D721Med (cell line): ENCODE measurements around the gene CFAP161.
"Not testable (repeated sequence)": the region's sequence is repeated elsewhere in the genome, so short reads cannot be mapped to it uniquely, and the experiment has no call there.

Source experiments
- DNase-seq: peaks from one replicate; pipeline ENCODE4 v3.0.0; 2011; ENCODE audit warnings: low spot score; ENCODE audit not compliant: insufficient read length
- FAIRE-seq: peaks from 2 replicates; lab custom pipeline; 2011; peaks lifted over from hg19 to GRCh38; lab: Jason Lieb, UNC
- TF ChIP-seq, protein P1 (sequence below): IDR thresholded peaks from 2 replicates; pipeline ENCODE4 v1.5.1; 2012; ENCODE audit warnings: mild to moderate bottlenecking, control low read depth; ENCODE audit not compliant: insufficient read depth; ENCODE audit errors: missing control alignments

Gene CFAP161

DNA sequence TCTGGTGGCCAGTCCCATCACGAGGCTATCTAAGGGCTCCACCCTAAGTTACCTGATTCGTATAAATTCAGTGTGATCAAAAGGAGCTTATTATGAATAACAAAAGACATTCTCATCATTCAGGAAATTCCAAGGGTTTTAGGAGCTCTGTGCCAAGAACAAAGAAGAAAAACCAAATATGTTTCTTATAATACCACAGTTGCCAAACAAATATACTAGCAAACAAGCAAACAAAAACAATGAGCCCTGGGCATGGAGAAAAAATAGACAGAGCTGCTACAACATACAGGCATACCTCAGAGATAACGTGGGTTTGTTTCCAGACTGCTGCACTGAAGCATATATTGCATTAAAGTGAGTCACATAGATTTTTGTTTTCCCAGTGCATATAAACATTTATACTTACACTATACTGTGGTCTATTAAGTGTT, 20.2 kb upstream of the CFAP161 start:
- DNase-seq, result no peak
- TF ChIP-seq, protein P1, sequence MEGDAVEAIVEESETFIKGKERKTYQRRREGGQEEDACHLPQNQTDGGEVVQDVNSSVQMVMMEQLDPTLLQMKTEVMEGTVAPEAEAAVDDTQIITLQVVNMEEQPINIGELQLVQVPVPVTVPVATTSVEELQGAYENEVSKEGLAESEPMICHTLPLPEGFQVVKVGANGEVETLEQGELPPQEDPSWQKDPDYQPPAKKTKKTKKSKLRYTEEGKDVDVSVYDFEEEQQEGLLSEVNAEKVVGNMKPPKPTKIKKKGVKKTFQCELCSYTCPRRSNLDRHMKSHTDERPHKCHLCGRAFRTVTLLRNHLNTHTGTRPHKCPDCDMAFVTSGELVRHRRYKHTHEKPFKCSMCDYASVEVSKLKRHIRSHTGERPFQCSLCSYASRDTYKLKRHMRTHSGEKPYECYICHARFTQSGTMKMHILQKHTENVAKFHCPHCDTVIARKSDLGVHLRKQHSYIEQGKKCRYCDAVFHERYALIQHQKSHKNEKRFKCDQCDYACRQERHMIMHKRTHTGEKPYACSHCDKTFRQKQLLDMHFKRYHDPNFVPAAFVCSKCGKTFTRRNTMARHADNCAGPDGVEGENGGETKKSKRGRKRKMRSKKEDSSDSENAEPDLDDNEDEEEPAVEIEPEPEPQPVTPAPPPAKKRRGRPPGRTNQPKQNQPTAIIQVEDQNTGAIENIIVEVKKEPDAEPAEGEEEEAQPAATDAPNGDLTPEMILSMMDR, result no peak
- no peak for FAIRE-seq

DNA sequence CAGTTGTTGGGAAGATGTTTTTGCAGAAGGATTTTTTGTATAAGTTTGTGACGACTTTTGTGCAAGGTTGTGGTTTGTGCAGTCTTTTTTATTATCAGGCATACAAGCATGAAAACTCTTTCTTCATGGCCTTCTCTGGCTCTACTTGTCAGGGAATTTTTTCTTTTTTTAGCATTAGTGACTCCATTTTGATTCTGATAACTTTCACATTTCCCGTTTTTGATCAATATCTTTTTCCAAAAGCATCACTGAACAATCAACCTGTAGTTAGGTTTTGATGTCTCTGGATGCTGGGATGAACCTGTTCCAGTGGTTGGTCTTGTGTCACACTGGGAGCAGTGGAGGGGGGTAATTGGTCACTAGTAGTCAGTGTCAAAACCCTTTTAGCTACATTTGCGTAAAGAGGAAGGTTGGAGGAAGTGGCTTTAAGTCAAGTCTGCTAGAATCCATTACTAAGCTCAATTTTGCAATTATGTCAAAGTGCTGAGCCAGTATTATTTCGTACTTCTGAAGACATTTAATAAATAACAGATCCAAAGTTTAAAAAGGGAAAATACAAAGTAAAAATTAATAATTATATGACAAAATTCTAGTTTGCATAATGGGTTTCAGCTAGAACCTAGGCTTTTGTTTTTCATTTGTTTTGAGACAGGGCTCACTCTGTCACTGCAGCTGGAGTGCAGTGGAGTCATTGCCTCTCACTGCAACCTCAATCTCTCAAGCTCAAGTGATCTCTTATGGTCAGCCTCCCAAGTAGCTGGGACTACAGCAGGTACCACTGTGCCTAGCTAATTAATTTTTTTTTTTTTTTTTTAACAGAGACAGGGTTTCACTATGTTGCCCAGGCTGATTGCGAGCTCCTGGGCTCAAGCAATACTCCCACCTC, 18.8 kb upstream of the CFAP161 start:
- FAIRE-seq, result no peak
- TF ChIP-seq, protein P1, result no peak
- no peak for DNase-seq

DNA sequence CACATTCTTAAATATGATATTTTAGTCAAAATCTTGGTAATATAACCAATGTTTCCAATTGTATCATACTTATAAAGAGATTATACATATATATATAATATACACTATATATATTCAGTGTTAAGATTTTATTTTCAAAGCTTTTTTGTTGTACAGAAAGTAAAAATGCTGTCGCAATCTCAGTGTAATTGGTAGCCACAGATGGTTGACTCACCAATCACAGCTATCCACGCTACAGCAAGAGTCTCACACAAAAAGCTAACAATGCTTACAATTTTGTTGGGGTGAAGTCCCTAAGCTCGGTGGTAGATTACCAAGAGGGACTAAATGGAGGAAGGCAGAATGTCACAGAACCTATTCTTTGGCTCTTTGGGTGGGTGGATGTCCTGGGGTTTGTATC, 16.9 kb upstream of the CFAP161 start:
- TF ChIP-seq, protein P1, result no peak
- no peak for DNase-seq
- no peak for FAIRE-seq

DNA sequence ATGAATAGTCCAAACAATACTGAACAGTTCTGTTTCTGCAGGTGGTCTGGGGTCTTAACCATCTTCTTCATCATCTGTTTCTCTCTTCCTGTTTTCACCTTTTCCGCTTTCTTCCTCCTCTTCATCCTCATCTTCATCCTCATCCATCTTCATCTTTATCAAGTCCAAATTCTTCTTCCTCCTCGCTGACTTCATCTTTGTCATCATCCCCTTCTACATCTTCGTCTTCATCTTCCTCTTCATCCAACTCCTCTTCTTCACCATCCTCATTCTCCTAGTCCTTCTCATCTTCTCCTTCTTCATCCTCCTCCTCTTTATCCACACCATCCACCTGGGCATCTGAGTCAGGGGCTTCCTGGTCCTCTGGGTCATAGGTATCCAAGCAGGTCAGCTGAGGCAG, 16.5 kb upstream of the CFAP161 start:
- TF ChIP-seq, protein P1, result no peak
- DNase-seq, result no peak
- no peak for FAIRE-seq

DNA sequence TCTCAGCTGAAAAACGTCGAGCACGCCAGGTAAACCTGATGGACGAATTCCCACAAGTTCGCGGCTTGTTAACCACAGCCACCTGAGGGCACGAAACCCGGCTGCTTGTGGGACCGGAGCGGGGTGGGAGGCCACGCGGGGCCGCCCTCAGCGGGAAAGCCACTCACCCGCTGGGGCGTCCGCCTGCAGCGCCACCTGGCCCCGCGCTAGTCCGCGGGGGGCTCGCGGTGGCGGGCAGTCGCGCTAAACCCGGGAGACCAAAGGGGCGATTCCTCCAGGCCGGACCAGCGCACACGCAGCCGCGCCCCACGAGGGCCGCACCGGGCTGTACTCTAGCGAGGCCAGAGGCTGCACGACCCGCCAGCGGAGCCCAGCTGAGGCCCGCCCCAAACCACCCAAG, 15.7 kb upstream of the CFAP161 start:
- TF ChIP-seq, protein P1, result no peak
- FAIRE-seq (no peak), DNase-seq (no peak)

DNA sequence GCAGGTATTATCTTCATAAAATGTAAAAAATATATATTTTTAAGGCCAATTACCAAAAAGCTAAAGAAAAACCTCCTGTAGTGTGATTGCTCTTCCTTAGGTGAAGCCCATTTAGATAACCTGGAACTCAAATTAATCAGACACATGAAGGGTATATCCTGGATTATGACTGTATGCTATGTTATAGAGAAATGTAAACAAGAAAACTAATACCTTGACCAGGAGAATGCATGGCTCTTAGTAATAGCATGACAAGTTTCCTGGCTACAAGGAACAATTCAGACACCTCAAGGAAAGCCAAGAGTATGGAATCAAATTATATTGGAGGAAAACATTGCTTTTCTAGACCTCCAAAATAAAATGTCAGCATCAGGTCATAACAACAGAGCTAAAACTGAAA, 14.0 kb upstream of the CFAP161 start:
- no peak for DNase-seq
- TF ChIP-seq, protein P1, result no peak
- no peak for FAIRE-seq

DNA sequence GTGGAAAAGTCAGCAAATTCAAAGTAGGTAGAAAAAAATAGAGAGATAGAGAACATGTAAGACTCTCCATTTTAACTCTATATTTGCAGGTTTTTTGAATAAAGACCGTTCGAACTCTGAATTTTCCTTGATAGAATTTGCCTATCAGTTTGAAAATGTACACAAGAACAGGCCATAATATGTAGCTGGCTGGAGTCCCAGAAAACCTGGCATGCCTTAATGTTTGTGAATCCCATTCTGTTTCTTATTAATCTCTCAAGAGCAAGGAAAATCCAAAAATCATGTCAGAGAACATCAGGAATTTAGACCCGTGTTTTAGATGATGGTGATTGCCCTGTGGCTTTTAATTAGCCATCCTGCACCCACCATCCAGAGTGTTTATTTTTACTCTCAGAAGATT, 7.2 kb upstream of the CFAP161 start:
- no peak for DNase-seq
- no peak for FAIRE-seq

DNA sequence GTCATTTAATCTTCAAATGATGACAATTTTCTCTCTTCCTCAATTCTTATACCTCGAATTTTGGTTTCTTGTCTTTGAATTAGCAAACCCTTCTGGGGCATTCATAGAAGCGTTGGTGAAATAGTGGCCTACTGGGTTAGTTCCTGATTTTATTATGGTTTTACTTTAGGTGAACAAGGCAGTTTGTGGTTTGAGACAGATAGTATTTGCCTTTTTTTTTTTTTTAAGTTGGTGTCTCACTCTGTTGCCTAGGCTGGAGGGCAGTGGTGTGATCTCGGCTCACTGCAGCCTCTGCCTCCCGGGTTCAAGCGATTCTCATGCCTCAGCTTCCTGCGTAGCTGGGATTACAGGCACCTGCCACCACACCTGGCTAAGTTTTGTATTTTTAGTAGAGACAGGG, 7.4 kb downstream of the CFAP161 start:
- not testable (repeated sequence) for FAIRE-seq, DNase-seq

More for the DNA sequence above, 7.2 kb upstream of the CFAP161 start:
- TF ChIP-seq, protein P1, result no peak
